ENCODE data around the gene ETHE1. TPM values are rescaled to one million over a fixed set of nuclear protein-coding genes. Genes with fewer than 3 reads are reported as not detected.
A peak's percentile ranks its signal among the peaks of the same experiment; 100 is the strongest.

ETHE1 gene
- total RNA-seq, 2 experiments from 2014 or later, result 1.7 to 6.4 TPM

GRCh38 chr19:43575156-43575950 is 48.4 kb upstream of the ETHE1 start, which contains the start of the genes PINLYP and XRCC1:
Gene PINLYP, plus strand, starts transcription at chr19:43575801. Its CDS starts 1,391 bp downstream, at chr19:43577192.
Gene XRCC1, minus strand, starts transcription at chr19:43575527. Its CDS starts 69 bp downstream, at chr19:43575458.
- no peak for TF ChIP-seq EZH2phosphoT487 (IDR thresholded peaks at IDR 0.05; ENCODE audit: borderline replicate concordance, low read depth, low read length)
- TF ChIP-seq CTCF (conservative IDR thresholded peaks at IDR 0.05; ENCODE audit: low read length), result no peak
- Histone ChIP-seq H3K79me2 (ENCODE audit: insufficient read depth, low read depth, low read length) (peaks cover 11% of the 10 kb centered on the region; the same call in 1 of the 2 replicates), H3K9me2 (ENCODE audit: insufficient read depth, low read length) (no peaks in the 10 kb centered on the region), H3K4me3 (ENCODE audit: low read depth, low read length, poor library complexity, severe bottlenecking) (peak within 1 kb of the TSS; percentile 89), H4K20me1 (ENCODE audit: insufficient read depth, low read length) (no peaks in the 10 kb centered on the region), H3K4me2 (ENCODE audit: low read length) (peak within 1 kb of the TSS; percentile 96), H3K4me1 (ENCODE audit: insufficient read depth, low read length, poor library complexity, severe bottlenecking) (peaks cover 15% of the 10 kb centered on the region), H3K36me3 (ENCODE audit: insufficient read depth, low read length) (peaks cover 10% of the 10 kb centered on the region), H3K27ac (ENCODE audit: low read depth, low read length, poor library complexity, severe bottlenecking) (peak within 1 kb of the TSS; percentile 37), H2AFZ (ENCODE audit: low read length) (peak within 1 kb of the TSS; percentile 96), H3K9me3 (ENCODE audit: low read length) (no peaks in the 10 kb centered on the region)
- DNase-seq (ENCODE audit: low spot score), result peak; percentile 98
- ChIA-PET POLR2A (interaction anchor here (0.7 to 1.3 kb wide), 6 partner anchors 9 to 201 kb away, joined by 3 to 8 read pairs (median 3); partner anchors contain the start of genes IRGQ and ZNF576), CTCF (ENCODE audit: unreplicated experiment) (no interaction called here)
- intact Hi-C loops (cut with micrococcal nuclease; ENCODE audit: unreplicated experiment), result loop anchor here (1.0 kb wide), 1 partner anchor 21 kb away; the partner anchor contains the start of genes IRGQ and ZNF576
- BruUV-seq (replicated peaks), result no TSS peak

DNA sequence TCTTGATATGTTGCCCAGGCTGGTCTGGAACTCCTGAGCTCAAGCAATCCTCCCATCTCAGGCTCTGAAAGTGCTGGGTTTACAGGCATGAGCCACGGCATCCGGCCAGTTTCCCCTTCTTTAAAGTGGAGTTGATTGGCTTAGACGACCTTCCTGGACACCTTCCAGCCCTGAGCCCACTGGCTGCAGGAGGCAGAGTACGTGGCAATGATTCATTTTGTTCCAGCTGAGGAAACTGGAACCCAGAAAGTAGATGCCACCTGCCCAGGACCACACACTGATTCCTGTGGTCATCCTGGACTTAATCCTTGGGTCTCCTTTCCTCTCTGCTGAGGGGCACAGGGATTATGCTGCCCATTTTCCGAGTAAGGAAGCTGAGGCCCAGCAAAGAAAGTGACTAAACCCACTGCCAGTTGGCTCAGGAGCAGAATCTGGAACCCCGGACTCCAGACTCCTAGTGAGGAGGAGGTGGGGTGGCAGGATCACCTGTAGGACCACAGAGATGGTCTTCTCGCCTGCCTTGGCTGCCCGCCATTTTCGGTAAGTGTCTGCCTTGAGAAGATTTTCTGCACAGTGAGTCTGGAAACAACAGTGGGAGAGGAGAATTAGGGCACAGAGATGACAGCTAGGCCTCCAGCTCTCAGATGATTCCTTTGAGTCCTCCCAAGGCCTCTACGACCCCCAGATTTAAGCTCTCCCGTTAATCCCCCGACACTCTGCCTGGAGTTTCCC is 47.6 kb upstream of the ETHE1 start:
- TF ChIP-seq CTCF (conservative IDR thresholded peaks at IDR 0.05; ENCODE audit: low read length), result no peak
- TF ChIP-seq EZH2phosphoT487 (IDR thresholded peaks at IDR 0.05; ENCODE audit: borderline replicate concordance, low read depth, low read length), result no peak
- CTCF ChIA-PET (ENCODE audit: unreplicated experiment), result no interaction called here
- Histone ChIP-seq H2AFZ (ENCODE audit: low read length) (peak overlapping the region; percentile 59; the same call in 1 of the 2 replicates), H3K36me3 (ENCODE audit: insufficient read depth, low read length) (peaks cover 10% of the 10 kb centered on the region), H3K9me2 (ENCODE audit: insufficient read depth, low read length) (no peaks in the 10 kb centered on the region), H3K27ac (ENCODE audit: low read depth, low read length, poor library complexity, severe bottlenecking) (peak overlapping the region; percentile 37), H3K9me3 (ENCODE audit: low read length) (no peaks in the 10 kb centered on the region), H3K4me2 (ENCODE audit: low read length) (peak overlapping the region; percentile 96), H3K4me3 (ENCODE audit: low read depth, low read length, poor library complexity, severe bottlenecking) (peak overlapping the region; percentile 89), H3K79me2 (ENCODE audit: insufficient read depth, low read depth, low read length) (peaks cover 11% of the 10 kb centered on the region; the same call in 1 of the 2 replicates), H4K20me1 (ENCODE audit: insufficient read depth, low read length) (no peaks in the 10 kb centered on the region), H3K4me1 (ENCODE audit: insufficient read depth, low read length, poor library complexity, severe bottlenecking) (peaks cover 12% of the 10 kb centered on the region)
- POLR2A ChIA-PET, result interaction anchor here (0.6 to 1.3 kb wide), 5 partner anchors 9 to 201 kb away, joined by 3 to 8 read pairs (median 3); partner anchors contain the start of genes IRGQ and ZNF576
- TSS peak; percentile 68 for BruUV-seq (replicated peaks)
- no peak for DNase-seq (ENCODE audit: low spot score)
- intact Hi-C loops (cut with micrococcal nuclease; ENCODE audit: unreplicated experiment), result loop anchor here (1.0 kb wide), 1 partner anchor 22 kb away; the partner anchor contains the start of genes IRGQ and ZNF576

Data from OCI-LY7 (cell line).